BJ (cell line): ENCODE results near the gene PPP6R1. TPM values are rescaled to one million over a fixed set of nuclear protein-coding genes. Genes with fewer than 3 reads are reported as not detected.
A peak's percentile ranks its signal among the peaks of the same experiment; 100 is the strongest.

Experiments used
- CTCF ChIA-PET: fragments of 350-600 bp; formaldehyde crosslinking; extraction: SDS; loops from one replicate; lab custom pipeline; 2021; ENCODE audit warnings: antibody characterized with exemption, inconsistent platforms; lab: Yijun Ruan, JAX
- POLR2A ChIA-PET: fragments of 300-600 bp; sonication (Branson Sonifier 250); formaldehyde crosslinking; extraction: SDS; loops from one replicate; lab custom pipeline; 2021; ENCODE audit warnings: antibody characterized with exemption; lab: Charles Lee
- DNase-seq: peaks from one replicate; pipeline ENCODE4 v3.0.0-alpha.2; 2011; ENCODE audit warnings: low read depth
- H3K27me3 ChIP-seq: 2 replicates; pipeline ENCODE4 v1.6.0; 2011; ENCODE audit warnings: low read length; ENCODE audit not compliant: control insufficient read depth, insufficient read depth
- H3K36me3 ChIP-seq: 2 replicates; pipeline ENCODE4 v1.5.1; 2011; ENCODE audit warnings: low read length; ENCODE audit not compliant: control insufficient read depth, insufficient read depth
- H3K4me3 ChIP-seq: 2 replicates; pipeline ENCODE4 v1.5.1; 2011; ENCODE audit warnings: low read depth, mild to moderate bottlenecking, control low read depth, low read length
- polyA plus RNA-seq: library from polyadenylated mRNA; depleted of rRNA; stranded (reverse); fragments of >200 nt; gene quantifications from 2 replicates; pipeline ENCODE4 v1.2.3, GENCODE V29; 2011
- TF ChIP-seq, protein P1 (sequence below): IDR thresholded peaks from 2 replicates; pipeline ENCODE4 v1.5.1; 2011; ENCODE audit warnings: low read depth, mild to moderate bottlenecking, control low read depth, inconsistent platforms, low read length, moderate library complexity; ENCODE audit not compliant: insufficient read depth

The PPP6R1 gene
- polyA plus RNA-seq, 1 experiment: 42.5 TPM

DNA sequence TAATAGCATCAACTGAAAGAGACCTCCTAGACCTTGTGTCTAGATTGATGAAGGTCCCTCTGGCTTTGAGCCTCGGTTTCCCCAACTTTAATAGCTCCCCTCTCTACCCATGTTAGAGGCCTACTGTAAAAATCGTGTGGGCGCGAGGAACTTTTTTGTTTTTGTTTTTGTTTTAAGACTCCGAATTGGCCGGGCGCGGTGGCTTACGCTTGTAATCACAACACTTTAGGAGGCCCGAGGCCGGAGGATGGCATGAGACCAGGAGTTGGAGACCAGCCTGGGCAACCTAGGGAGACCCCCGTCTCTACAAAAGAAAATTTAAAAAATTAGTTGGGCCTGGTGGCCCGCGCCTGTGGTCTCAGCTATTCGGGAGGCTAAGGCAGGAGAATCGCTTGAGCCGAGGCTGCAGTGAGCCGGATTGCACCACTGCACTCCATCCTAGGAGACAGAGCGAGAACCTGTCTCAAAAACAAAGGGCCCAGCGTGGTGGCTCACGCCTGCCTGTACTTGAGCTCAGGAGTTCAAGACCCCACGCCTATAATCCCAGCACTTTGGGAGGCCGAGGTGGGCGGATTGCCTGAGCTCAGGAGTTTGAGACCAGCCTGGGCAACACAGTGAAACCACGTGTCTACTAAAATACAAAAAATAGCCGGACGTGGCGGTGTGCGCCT is 858 bp upstream of the PPP6R1 start:
- Histone ChIP-seq H3K4me3 (peak overlapping the region; percentile 29), H3K27me3 (no peaks in the 10 kb centered on the region), H3K36me3 (no peaks in the 10 kb centered on the region; the same call in 1 of the 2 replicates)
- ChIA-PET POLR2A (interaction anchor here (0.5 to 1.1 kb wide), 2 partner anchors 43 to 143 kb away, joined by 3 to 6 read pairs; no protein-coding TSS in a partner anchor), CTCF (interaction anchor here (0.7 to 2.7 kb wide), 5 partner anchors 9 to 158 kb away, joined by 3 to 8 read pairs (median 3); no protein-coding TSS in a partner anchor)
- DNase-seq: no peak
- TF ChIP-seq, protein P1, sequence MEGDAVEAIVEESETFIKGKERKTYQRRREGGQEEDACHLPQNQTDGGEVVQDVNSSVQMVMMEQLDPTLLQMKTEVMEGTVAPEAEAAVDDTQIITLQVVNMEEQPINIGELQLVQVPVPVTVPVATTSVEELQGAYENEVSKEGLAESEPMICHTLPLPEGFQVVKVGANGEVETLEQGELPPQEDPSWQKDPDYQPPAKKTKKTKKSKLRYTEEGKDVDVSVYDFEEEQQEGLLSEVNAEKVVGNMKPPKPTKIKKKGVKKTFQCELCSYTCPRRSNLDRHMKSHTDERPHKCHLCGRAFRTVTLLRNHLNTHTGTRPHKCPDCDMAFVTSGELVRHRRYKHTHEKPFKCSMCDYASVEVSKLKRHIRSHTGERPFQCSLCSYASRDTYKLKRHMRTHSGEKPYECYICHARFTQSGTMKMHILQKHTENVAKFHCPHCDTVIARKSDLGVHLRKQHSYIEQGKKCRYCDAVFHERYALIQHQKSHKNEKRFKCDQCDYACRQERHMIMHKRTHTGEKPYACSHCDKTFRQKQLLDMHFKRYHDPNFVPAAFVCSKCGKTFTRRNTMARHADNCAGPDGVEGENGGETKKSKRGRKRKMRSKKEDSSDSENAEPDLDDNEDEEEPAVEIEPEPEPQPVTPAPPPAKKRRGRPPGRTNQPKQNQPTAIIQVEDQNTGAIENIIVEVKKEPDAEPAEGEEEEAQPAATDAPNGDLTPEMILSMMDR: no peak

- peaks cover 2% of the 10 kb centered on the region for H3K36me3 ChIP-seq
- CTCF ChIA-PET: interaction anchor here (2.7 kb wide), 1 partner anchor 98 kb away, joined by 8 read pairs; no protein-coding TSS in a partner anchor
- H3K4me3 ChIP-seq: peak overlapping the region; percentile 79
- DNase-seq: no peak
- H3K27me3 ChIP-seq: no peaks in the 10 kb centered on the region
- TF ChIP-seq, protein P1: no peak
- POLR2A ChIA-PET: interaction anchor here (0.7 kb wide), 1 partner anchor 80 kb away, joined by 6 read pairs; no protein-coding TSS in a partner anchor
Observed at GRCh38 chr19:55258476-55258827, 365 bp downstream of the PPP6R1 start.

- ChIA-PET CTCF (interaction anchor here (0.6 to 1.3 kb wide), 2 partner anchors 160 to 170 kb away, joined by 3 to 5 read pairs; no protein-coding TSS in a partner anchor), POLR2A (no interaction called here)
Observed at GRCh38 chr19:55257461-55258420, 1.1 kb downstream of the PPP6R1 start.

DNA sequence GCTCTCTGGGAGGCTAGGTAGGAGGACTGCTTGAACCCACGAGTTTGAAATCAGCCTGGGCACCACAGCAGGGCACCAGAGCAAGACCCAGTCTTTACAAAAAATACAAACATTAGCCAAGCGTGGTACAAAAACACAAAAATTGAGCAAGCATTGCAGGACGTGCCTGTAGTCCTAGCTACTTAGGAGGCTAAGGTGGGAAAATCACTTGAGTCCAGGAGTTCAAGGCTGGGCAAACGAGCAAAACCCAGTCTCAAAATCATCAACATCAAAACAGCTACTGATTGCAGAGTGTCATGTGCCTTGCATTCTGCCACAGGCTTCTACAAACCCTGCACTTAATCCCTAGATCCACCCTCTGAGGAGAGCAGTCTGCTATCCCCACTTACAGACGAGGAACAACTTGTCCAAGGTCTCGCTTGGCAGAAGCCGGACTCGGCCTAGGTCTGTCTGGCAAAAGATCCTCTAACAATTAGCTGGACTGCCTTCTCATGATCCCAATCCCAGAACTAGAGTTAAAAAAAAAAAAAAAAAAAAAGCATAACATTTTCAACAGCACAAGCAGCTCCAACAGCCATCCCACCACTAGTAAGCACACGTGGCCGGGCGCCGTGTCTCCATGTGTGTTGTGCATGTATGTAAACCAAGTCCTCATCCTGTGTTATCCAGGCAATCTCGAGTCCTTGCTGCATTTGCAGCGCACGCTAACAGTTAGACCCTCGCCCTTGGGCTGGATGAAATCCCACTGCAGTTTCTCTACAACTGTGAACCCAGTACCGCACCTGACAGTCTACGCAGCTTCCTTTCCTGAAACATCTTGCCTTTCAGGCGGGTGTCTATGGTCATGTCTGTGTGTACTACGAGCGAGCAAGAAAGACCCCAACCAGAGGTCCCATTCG is 2.0 kb downstream of the PPP6R1 start:
- CTCF ChIA-PET: interaction anchor here (1.3 to 1.7 kb wide), 2 partner anchors 44 to 161 kb away, joined by 5 read pairs; no protein-coding TSS in a partner anchor
- Histone ChIP-seq H3K4me3 (peak overlapping the region; percentile 79), H3K27me3 (no peaks in the 10 kb centered on the region), H3K36me3 (peaks cover 3% of the 10 kb centered on the region)
- POLR2A ChIA-PET: interaction anchor here (0.7 kb wide), 1 partner anchor 83 kb away, joined by 9 read pairs; no protein-coding TSS in a partner anchor
- DNase-seq: no peak
- TF ChIP-seq, protein P1: no peak

More at GRCh38 chr19:55257461-55258420, 1.1 kb downstream of the PPP6R1 start:
- H3K4me3 ChIP-seq: peak overlapping the region; percentile 79
- H3K36me3 ChIP-seq: peaks cover 3% of the 10 kb centered on the region
- TF ChIP-seq, protein P1: no peak
- no peak for DNase-seq
- no peaks in the 10 kb centered on the region for H3K27me3 ChIP-seq
